Measurements from ENCODE around the gene DNAH1.

The DNAH1 gene

DNA sequence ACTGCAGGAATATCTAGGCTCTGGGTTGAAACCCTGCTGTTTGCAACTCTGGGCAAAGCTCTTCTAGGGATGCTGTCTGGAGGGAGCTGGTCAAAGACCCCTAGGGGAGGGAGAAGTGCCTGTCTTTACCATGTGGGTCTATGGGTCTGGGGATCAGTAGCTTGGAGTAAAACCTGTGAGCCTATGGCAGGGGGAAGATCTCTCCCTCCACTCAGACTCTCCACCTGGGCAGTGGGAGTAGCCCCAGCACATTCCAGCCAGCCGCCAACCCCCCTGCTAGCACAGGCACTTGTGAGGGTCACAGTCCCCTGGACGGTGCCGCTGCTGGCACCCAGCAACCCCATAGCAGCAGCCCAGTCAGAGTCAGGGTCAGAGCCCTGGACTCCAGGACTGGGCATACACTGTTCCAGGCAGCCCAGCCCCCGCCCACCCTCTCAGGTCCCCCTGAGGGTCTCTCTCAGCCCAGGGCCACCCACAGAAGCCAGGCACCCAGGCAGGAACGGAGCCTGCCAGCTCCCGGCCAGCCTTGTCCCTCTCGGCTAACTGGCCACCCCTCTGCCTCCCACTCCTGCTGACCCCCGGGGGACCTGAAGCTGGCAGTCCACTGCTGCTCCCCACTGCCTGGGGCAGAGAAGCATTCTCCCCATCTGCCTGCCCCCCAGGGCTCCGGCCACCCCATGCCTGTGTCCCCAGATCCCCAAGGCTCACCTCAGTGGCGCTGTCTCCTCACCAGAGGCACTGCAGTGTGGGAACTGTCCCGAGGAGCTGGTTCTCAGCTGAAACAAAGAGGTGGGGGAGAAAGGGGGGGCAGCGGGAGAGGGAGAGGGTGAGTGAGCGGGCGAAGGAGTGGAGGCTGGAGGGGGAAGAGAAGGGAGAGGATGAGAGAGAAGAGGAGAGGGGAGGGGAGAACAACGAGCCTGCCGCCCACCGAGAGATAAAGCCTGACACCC lies 17.7 kb upstream of the DNAH1 start:
- no peak overlapping the region for H3K27ac ChIP-seq
- TF ChIP-seq, protein P1, sequence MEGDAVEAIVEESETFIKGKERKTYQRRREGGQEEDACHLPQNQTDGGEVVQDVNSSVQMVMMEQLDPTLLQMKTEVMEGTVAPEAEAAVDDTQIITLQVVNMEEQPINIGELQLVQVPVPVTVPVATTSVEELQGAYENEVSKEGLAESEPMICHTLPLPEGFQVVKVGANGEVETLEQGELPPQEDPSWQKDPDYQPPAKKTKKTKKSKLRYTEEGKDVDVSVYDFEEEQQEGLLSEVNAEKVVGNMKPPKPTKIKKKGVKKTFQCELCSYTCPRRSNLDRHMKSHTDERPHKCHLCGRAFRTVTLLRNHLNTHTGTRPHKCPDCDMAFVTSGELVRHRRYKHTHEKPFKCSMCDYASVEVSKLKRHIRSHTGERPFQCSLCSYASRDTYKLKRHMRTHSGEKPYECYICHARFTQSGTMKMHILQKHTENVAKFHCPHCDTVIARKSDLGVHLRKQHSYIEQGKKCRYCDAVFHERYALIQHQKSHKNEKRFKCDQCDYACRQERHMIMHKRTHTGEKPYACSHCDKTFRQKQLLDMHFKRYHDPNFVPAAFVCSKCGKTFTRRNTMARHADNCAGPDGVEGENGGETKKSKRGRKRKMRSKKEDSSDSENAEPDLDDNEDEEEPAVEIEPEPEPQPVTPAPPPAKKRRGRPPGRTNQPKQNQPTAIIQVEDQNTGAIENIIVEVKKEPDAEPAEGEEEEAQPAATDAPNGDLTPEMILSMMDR (conservative IDR thresholded peaks at IDR 0.05): no peak

DNA sequence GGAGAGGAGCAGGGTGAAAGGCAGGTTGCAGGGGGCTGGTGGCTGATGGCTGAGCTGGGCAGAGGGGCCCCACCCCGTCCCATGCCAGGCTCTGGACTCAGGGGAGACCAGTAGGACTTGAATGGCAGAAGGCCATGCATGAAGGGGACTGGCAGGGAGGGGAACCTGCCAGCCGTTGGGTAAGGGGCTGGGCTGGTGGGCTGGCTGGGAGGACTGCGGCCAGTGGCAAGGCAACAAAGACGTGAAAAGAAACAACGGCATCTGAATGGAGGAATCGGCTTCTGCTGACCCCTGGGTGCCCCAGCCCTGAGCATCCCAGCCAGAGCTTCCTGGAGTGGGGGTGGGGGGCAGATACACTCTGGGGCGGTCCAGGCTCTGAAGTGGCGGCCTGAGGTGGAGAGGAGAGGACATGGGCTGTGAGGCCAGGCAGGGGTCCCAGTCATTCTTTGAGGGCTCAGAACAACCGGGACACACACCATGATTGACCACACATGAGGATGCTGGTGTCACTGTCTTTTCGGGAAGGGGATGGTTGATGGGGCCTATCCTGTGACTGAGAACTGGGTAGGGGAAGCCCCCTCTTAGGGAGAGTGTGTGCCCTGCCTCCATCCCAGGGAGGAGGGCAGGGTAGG lies 16.8 kb upstream of the DNAH1 start:
- peak overlapping the region; percentile 41; the same call in 1 of the 2 replicates for H3K27ac ChIP-seq
- TF ChIP-seq, protein P1 (conservative IDR thresholded peaks at IDR 0.05): no peak

DNA sequence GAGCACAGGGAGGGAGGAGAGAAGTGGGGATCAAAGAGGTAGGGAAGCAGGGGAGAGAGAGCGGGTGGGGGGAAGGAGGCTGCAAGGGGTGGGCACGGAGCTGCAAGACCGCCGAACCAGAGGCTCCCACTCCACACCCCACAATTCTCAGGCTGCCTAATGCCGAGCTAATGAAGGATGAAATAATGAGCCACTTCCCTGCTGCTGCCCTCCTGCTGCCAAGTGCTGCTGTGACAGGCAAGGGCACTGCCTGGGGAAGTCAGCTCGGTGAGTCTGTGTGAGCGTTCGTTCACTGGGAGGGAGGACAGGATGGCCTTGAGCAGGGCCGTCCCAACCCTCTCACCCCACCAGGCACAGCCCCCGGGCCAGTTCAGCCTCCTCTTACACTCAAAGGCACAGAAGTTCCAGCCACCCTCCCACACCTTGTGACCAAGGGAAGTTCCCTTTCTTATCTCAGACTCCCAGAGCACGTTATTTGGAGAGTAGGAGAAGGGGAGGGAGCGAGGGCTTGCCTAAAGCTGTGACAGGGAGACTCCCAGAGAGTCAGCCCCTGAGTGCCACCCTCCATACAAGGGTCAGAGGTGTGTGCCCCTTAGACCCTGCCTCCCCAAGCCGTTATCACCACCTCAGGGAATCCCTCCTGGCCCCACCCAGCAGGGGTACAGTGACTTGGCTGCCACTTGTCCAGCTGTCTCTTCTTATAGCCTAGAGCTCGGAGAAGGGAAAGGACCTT lies 16.1 kb upstream of the DNAH1 start:
- TF ChIP-seq, protein P1 (conservative IDR thresholded peaks at IDR 0.05): peak; percentile 68
- peak overlapping the region; percentile 41; the same call in 1 of the 2 replicates for H3K27ac ChIP-seq

DNA sequence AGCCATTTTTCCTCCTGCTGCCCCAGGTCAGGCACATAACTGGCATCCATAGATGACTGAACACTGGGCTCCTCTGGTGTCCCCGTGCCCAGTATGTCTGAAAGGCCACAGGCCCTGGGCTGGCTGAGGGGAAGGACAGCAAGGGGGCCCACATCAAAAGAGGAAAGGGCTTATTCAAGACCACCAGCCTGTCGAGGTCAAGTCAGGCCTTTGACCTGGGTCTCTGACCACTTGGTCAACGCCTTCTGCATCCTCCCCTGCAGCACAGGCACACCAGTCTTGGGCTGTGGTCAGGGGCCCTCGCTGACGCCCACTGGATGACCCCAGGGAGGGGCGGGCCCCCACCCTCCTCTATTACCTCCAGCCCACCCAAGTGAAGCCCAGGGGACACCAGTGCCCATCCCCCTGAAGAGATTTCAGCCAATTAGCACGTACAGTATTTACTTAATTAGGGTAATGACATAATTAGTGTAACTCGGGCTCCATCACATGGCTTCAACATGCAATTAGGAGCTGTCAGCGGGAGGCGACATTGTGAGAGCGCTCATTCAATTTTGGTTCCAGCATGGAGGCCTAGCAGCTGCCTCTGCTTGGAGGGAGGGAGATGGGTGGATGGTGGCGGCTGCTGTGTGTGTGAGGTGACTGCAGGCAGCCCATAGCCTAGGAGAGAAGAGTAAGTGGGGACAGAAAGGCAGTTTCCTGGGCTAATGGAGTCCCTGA lies 13.5 kb upstream of the DNAH1 start:
- H3K27ac ChIP-seq: no peak overlapping the region
- TF ChIP-seq, protein P1 (conservative IDR thresholded peaks at IDR 0.05): no peak

DNA sequence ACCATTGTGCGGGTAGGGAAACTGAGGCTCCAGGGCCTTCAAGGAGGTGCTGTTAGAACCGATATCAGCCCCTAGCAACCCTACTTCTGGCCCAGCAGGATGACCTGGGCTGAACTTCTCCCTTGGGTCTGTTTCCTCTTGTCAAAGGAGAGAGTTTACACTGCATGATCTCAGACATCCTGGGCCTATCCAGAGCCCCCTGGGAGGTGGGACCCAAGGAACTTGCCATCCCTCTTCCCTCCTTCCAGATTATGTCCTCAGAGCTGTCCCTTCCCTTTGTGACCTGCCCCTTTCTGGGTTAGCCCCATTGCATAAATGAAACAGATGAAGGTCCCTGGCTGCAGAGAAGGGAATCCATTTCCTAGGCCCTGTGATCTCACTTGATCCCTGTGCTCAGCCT lies 12.3 kb upstream of the DNAH1 start:
- H3K27ac ChIP-seq: no peak overlapping the region
- TF ChIP-seq, protein P1 (conservative IDR thresholded peaks at IDR 0.05): no peak

DNA sequence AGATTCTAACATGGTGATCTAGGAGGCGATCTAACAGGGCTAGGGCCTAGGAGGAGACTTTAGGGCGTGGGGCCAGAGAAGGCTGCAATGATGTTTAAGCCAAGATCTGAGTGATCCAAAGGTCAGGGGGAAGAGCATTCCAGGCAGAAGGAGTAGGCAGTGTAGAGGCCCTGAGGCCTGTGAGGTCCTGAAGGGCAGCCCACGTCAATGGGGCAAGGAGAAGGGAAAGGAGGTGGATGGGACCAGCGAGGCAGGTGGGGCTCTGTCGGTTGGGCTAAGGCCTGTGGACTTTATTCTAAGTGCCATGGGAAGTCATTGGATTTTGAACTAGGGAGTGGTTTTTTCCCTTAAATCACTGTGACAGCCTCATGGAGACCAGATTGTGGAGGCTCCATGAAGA lies 10.2 kb upstream of the DNAH1 start:
- TF ChIP-seq, protein P1 (conservative IDR thresholded peaks at IDR 0.05): no peak
- H3K27ac ChIP-seq: no peak overlapping the region
